Activated CD4-positive, CD25-positive, alpha-beta regulatory T cell treated with anti-CD3 and anti-CD28 coated beads, Interleukin-2, amount 50 U/mL, for 16 hours (primary cell): Measurements from ENCODE around the gene RETREG2.

Source experiments
- DNase-seq: peaks from one replicate; pipeline ENCODE4 v3.0.0-alpha.2; 2020; ENCODE audit warnings: low read depth, low spot score

Gene RETREG2

DNA sequence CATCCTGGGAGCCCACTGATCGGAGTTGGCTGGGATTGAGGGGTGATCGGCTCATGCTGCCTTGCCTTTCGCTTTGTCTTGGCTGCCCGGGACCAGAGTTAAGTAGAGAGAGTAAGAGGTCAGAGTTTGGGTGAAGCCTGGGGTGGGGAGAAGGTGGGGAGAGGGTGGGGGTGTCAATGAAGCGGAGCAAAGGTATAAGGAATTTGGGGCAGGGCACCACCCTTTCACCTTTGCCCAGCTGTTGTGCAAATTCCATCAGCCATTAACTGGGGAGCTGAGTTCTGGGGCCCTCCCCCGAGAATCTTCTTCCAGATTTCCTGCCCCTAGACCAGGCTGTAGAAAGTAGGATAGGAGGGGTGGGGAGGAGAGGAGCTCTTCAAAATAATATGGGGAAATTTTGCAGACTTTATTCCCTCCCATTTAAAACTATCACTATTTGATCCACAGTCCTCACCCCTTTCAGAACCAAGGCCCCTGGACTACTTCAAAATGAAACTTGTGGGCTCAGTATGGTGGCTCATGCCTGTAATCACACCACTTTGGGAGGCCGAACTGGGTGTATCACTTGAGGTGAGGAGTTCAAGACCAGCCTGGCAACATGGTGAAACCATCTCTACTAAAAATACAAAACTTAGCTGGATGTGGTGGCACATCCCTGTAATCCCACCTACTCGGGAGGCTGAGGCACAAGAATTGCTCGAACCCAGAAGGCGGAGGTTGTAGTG, 8.0 kb upstream of the RETREG2 start, which contains the start of gene SLC23A3:
SLC23A3 (minus strand) TSS at position 100 of the 725 bp plus-strand sequence; CDS start at position 55, 45 bp downstream.
- DNase-seq: no peak

DNA sequence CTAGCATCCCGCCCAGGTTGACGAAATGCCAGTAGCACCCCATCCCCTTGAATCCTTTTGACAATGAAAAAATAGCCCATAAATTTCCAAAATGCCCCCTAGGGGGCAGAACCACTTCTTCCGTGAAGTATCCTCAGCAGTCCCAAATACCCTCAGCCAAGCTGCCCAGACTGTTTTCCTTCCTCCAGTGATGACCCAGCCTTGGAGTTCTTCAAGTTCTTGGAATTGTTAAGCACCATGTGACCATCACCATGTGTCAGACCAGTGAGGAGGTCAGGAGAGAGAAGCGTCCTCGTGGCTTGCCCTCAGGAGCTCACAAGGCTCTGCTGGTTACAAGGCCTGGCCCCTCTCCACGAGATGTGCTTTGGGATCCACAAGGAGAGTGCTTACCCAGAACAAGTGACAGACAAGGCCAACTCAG, 6.8 kb upstream of the RETREG2 start:
- DNase-seq: no peak

DNA sequence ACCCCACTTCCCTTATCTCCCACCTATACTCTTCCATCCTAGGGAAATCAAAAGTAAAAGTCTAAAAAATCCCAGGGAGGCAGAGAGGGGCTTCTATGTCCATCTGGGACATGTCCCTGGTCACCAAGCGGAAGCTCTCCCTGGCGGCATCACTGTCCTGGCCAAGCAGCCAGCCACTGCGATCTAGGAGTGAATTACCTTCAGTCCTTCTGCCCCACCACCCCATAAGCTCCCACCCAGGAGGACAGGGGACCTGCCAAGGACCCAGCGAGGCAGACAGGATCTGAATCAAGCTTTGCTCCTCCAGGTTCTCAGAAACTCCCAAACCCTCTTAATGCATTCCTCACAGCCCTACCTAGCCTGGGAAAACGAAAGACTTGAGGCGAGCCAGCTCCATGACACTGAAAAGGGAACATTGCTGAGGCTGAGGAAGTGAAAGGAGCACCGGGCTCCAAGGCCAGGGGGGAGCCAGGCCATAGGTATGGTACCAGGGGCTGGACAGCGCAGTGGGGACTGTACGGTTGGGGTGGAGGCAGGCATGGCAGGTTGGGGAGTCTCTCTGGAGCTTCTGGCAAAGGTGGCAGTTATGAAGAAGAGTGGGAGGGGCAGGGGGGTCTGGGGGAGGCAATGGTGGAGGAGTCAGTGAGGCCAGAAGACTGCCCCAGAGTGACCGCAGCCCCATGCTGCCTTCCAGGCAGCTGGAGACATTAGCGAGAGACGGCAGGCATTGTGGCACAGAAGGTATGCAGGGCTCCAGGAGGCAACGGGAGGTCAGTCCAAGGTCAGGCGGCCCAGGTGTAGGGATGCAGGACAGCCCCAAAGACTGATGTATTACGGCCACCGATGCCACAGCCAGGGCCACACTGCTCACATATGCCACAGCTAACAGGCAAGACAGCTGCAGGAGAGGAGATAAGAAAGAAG, 5.6 kb upstream of the RETREG2 start:
- no peak for DNase-seq

DNA sequence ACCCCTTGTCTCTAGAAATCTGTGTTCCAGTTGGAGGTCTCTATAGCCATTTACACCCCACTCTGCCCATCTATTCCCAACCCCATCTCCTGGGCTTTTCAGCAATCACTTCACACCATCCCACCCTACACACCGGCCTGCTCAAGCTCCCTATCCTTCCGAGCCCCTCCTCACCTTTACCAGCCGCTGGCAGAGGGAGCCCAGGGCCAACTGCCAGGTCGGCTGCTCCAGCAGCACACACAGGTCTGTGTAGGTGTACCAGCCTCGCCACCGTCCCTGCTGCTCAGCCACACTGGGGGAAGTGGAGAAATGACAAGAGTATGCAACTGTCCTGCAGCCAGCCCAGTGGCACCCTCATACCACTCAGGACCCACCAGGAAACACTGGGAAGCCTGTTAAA, 4.9 kb upstream of the RETREG2 start:
- no peak for DNase-seq

DNA sequence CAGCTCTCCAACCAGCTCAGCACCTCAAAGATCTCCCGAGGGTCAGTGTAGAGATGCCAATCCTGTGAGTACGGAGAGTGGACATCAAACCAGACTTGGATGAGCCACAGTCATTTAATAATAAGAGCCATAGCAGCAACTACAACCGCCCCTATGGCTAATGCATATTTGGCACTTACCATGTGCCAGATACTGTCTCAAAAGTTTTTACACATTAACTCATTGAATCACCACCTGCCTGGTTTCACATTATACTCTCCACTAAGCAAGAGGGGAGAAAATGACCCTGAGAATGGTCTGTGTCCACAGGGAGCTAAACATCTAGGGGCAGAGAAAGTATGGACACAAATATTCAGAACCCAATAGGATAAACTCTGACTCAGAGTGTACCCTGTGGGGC, 3.9 kb upstream of the RETREG2 start:
- DNase-seq: no peak

DNA sequence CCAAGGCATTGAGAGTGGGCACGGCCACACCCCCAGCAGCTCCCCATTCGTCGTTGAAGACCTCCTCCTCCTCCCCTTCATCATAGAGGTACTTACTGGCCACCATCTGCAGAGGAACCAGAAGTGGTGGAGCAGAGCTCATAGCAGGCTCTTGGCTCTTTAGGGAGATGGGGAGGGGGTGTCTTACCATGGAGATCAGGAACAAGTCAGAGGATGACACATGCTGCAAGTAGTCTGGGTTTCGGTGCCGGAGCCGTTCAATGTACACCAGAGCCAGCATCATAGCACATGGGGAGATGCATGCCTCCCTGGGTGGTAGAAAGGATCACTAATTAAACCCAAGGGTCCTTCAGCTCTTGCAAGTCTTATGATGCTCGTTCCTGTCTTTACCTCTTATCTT, 3.3 kb upstream of the RETREG2 start:
- DNase-seq: no peak

DNA sequence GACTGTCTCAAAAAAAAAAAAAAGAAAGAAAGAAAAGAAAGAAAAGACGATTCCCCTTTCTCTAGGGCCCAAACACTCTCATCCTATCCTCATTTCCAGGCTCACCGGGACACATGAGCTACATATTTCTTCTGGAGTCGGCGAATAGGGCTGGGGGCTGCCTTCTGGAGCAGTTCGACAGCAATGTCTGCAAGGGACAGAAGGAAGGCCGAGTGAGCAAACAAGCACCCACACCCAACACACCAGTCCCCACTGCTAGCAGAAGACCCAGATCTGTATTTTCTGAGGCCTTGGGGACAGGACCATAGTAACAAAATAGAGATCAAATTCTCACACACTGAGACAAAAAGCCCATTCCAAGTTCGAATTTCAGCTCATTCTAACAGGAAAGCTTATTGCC, 2.6 kb upstream of the RETREG2 start:
- DNase-seq: no peak

DNA sequence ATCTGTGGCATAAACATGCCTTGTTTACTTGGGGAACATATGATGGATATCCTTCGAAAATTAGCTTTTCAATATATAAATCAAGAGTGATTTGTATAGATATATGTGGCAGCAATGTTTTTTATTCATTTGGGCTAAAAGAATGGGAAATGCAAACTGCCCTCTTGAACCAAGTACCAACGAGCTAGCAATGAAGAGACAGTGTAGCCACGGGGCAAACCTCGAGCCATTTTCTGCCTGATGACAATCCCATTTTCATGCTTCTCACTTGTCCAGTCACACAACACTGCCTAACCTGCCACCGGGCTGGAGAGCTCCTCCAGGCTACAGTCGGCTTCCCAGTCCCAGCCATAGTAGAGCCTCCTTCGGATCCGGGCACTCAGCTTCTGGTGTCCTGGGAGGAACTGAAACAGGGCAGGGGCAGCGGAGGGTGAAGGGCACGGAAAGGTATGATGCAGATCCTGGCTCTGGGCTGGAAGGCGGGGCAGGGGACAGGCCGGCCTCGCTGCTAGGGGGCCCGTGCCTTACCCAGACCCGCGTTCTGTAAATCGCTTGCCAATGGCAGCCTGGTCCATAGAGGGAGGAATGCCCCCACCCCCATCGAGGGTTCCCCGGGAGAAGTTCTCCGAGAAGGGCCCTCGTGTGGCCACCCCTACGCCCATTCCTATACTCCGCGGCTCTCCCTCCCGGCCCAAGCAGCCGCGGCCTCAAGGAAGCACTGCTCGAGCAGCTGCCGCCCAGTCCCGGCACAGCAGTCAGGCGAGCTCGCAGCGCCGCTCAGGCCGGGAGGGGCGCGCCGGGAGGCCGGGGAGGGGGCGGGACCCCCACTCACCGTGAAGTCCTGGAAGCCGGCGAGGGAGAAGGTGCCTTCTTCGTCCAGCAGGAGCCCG, 1.9 kb upstream of the RETREG2 start:
- DNase-seq: no peak

DNA sequence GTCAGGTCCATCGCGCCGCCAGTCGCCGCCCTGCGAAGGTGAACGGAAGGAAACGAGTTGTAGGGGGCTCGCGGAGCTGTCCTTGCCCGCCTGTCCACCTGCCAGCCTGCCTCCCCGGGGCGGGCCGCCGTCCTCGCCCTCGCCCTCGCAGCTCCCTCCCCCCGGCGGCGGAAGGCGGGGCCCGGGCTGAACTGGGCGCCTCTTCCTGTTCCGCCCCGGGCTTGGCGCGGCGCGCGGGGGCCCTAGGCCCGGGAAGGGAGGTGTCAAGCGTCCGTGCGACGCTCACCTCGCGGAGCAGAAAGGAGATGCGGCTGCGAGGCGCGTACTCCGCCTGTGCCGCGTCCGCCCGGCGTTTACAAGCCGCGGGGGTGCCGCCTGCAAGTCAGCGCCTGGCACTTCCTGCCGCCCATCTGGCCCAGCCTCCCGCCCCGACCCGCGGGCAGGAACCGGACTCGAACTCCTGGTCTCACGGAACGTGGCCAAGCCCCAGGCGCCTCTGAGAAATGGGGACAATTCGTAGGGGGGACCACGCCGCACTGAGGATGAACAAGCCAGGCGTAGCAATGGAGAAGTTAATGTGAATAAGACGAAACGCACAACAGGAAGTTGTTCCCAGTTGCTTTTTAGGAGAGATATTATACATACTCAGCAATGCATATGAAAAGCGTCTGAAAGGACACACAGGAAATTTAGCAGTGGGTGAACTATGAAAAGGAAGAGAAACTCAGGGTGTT, 1.1 kb upstream of the RETREG2 start, which contains the start of gene CNPPD1:
CNPPD1 (minus strand) TSS at position 108 of the 734 bp plus-strand sequence; CDS start at position 11, 97 bp downstream.
- peak; percentile 76 for DNase-seq

DNA sequence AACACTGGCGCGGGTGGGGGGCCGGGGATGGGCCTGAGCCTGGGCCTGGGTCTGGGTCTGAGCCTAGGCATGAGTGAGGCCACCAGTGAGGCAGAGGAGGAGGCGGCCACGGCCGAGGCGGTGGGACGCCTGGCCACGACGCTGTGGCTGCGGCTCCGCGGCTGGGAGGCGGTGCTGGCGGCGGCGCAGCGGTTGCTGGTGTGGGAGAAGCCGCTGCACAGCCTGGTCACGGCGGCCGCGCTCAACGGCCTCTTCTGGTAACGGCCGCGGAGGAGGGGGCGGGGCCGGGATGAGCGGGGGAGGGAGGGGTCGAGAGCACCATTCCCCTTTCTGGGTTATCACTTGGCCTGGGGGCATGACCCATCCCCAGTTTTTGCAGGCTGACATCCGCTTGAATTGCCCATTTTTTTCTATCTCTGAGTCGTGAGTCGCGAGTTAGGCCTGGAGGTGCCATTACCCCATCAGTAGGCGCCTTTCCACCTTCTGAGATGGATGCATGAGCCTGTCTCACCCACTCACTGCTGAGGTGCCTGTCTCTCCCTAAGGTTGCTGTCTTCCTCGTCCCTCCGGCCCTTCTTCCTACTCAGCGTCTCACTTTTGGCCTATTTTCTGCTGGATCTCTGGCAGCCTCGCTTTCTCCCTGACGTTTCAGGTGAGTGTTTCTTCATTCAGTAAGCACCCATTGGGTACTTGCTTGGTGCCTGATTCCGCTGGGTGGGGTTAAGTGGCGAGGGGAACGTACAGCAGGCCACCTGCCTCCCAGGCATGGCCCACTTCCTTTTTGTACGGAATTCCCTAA, 501 bp downstream of the RETREG2 start:
- DNase-seq: no peak

DNA sequence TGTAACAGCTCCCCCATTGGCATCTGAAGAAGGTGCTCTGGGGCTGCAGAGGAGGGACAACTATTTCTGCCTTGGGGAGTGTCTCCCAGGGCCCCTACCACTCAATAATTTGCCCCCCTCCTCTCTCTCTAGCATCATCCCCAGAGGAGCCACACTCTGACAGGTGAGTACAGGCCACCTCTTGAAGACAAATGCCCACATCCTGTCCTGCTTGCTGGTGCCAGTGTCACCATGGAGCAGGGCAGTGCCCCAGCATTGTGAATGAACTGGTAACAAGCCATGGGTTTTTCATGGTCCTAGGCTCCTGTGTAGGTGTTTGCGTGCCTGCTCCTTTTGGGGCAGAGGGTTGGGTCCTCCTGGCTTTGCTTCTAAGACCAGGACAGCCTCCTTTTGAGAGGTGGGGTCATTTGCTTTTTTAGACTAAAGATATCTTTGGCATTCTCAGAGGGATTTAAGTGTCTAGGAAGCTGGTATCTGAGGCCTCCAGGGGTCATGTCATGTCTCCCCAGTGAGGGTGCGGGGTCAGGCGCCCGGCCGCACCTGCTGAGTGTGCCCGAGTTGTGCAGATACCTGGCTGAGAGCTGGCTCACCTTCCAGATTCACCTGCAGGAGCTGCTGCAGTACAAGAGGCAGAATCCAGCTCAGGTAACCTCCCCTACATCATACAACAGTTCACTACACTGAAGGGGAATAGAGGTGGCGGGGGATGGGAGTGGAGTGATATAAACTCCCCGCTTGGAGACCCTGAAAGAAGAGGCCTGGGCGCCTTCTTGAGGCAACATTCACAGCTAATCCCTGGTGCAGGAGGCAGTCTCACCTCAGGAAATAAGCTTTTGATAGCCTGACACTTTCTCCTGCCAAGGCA, 1.8 kb downstream of the RETREG2 start:
- DNase-seq: no peak

DNA sequence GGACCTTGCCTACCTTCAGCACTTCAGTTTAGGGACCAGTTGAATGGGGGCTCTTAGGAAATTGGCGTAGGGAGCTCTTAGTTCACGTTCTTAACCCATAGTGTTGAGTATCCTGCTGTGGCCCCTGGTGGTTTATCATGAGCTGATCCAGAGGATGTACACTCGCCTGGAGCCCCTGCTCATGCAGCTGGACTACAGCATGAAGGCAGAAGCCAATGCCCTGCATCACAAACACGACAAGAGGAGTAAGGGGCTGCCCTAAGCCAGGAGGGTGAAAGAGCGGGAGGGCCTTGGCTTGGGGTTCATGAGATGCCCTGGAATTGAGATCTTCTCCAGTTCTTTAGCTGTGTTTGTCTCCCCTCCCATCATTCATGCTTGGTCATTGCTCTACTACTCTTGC, 2.9 kb downstream of the RETREG2 start:
- no peak for DNase-seq

DNA sequence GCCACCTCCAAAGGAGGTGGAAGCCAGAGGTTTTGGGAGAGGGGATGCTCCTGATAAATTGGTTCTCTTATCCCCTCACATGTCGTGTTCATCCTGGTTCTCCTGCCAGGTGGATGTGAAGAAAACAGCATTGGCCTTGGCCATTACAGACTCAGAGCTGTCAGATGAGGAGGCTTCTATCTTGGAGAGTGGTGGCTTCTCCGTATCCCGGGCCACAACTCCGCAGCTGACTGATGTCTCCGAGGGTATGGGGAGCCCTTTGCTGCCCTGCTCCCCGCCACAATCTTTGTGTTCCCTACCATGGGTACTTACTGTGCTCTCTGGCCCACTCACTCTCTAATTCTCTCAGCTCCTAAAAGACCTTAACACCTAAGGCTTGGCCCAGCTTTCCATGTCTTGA, 3.5 kb downstream of the RETREG2 start:
- no peak for DNase-seq

DNA sequence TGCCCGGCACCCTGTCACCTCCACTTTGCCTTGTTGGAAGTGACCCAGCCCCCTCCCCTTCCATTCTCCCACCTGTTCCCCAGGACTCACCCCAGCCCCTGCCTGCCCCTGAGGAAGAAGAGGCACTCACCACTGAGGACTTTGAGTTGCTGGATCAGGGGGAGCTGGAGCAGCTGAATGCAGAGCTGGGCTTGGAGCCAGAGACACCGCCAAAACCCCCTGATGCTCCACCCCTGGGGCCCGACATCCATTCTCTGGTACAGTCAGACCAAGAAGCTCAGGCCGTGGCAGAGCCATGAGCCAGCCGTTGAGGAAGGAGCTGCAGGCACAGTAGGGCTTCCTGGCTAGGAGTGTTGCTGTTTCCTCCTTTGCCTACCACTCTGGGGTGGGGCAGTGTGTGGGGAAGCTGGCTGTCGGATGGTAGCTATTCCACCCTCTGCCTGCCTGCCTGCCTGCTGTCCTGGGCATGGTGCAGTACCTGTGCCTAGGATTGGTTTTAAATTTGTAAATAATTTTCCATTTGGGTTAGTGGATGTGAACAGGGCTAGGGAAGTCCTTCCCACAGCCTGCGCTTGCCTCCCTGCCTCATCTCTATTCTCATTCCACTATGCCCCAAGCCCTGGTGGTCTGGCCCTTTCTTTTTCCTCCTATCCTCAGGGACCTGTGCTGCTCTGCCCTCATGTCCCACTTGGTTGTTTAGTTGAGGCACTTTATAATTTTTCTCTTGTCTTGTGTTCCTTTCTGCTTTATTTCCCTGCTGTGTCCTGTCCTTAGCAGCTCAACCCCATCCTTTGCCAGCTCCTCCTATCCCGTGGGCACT, 4.5 kb downstream of the RETREG2 start:
- DNase-seq: no peak

DNA sequence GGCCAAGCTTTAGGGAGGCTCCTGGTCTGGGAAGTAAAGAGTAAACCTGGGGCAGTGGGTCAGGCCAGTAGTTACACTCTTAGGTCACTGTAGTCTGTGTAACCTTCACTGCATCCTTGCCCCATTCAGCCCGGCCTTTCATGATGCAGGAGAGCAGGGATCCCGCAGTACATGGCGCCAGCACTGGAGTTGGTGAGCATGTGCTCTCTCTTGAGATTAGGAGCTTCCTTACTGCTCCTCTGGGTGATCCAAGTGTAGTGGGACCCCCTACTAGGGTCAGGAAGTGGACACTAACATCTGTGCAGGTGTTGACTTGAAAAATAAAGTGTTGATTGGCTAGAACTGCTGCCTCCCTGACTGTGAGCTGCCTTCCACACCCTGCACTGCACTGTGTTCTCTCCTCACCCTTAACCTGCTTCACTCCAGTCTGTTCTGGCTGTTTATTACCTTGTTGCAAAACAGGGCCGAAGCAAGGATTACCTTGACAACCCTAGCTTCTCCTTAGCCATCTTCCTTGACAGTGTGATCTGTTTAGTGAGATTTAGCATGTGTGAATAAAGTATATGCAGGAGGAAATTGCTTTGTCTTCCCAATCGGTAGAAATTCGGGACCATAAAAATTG, 5.2 kb downstream of the RETREG2 start:
- DNase-seq: no peak

DNA sequence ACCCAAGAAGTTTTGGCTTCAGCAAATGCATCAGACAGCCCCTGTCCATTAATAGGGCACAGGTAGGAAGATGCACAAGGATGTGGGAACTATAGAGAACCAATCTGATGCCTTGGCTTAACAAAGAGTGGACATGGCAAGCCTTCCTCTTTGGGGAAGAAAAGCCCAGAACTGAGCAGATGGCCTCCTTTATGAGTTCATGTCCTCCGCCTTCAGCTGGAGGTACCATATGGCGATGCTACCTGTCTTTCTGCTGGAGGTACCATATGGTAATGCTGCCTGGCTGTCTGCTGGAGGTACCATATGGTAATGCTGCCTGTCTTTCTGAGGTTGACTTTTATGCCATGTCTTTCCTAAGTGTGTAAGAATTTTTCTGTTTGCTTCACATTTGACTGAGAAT, 6.0 kb downstream of the RETREG2 start:
- no peak for DNase-seq

DNA sequence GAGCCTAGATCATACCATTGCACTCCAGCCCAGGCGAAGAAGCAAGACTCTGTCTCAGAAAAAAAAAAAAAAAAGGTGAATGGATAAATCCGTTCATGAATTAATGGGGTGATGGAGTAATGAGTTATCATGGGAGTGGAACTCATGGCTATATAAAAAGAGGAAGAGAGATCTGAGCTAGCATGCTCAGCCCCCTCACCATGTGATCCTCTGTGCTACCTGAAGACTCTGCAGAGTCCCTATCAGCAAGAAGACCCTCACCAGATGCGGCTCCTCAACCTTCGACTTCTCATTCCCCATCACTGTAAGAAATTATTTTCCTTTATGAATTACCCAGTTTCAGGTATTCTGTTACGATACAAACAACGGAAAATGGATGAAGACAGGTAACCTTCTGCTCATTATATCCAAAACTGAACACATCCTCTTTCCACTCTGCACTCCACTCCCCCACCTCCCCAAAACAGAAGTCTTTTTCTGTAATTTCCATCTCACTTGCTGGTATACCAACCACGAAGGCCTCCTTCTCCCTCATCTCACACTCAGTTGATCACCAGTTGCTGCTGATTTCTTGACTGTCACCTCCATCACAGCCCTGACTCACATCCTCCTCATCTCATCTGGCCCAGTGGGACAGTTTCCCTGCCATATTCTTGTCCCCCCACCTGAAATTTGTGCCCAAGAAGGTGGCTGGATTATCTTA, 8.8 kb downstream of the RETREG2 start:
- no peak for DNase-seq
